Body of pancreas (tissue), 4 donors: ENCODE results near the gene GAB2.

ENCODE experiments used
- POLR2A ChIP-seq, 3 donors: fragments of 450-650 bp; IDR thresholded peaks; one replicate each; pipeline ENCODE4 v1.6.1; 2016; ENCODE audit warnings: antibody characterized with exemption in 3 of 3, mild to moderate bottlenecking in 2 of 3
- TF ChIP-seq, protein P1 (sequence below), 7 experiments: fragments of 450-650 bp in 4 of 7; fragments of 200-600 bp in 3 of 7; sonication (generic) in 3 of 7; IDR thresholded peaks; one replicate each; pipeline ENCODE4 v1.5.1; 2016 to 2019; ENCODE audit warnings: antibody characterized with exemption in 7 of 7

- TF ChIP-seq POLR2A (IDR thresholded peaks at IDR 0.05), result no peak
- TF ChIP-seq, protein P1, sequence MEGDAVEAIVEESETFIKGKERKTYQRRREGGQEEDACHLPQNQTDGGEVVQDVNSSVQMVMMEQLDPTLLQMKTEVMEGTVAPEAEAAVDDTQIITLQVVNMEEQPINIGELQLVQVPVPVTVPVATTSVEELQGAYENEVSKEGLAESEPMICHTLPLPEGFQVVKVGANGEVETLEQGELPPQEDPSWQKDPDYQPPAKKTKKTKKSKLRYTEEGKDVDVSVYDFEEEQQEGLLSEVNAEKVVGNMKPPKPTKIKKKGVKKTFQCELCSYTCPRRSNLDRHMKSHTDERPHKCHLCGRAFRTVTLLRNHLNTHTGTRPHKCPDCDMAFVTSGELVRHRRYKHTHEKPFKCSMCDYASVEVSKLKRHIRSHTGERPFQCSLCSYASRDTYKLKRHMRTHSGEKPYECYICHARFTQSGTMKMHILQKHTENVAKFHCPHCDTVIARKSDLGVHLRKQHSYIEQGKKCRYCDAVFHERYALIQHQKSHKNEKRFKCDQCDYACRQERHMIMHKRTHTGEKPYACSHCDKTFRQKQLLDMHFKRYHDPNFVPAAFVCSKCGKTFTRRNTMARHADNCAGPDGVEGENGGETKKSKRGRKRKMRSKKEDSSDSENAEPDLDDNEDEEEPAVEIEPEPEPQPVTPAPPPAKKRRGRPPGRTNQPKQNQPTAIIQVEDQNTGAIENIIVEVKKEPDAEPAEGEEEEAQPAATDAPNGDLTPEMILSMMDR (IDR thresholded peaks at IDR 0.05), result no peak
Observed at GRCh38 chr11:78212586-78213371, 204.8 kb downstream of the GAB2 start.
